ENCODE data around the gene COG4.

DNA sequence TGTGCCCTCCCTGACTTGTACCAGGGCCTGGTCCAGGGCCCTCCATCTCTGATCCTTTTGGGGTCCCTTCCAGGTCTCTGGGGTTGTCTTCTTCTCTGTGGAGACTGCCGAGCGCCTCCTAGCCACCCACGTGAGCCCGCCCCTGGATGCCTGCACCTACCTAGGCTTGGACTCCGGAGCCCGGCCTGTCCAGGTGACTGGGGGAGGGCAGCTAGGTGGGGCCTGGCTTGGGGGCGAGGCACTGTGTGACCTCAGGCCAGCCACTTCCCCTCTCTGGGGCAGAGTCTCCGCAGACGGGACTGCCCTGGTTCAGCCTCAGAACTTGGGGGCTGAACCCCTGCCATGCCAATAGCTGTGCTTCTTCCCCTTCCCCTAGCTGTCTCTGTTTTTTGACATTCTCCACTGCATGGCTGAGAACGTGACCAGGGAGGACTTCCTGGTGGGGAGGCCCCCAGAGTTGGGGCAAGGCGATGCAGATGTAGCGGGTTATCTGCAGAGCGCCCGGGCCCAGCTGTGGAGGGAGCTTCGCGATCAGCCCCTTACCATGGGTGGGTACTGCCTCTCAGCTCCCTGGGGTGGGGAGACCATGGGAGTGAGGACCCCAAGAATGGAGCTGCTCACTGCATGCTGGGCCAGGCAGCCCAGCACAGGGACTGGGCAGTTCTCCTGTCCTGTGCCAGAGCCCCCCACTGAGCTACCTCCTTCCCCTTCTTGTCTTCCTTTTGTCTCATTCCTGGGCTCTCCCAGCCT, 54.4 kb downstream of the COG4 start:
- TF ChIP-seq CTCF (IDR thresholded peaks at IDR 0.05) (no peak), POLR2A (IDR thresholded peaks at IDR 0.05) (no peak)

All from adrenal gland (tissue), 5 donors.